Suppressor macrophage (primary cell): ENCODE measurements around the gene DSEL.

Source experiments
- DNase-seq, 4 experiments: peaks; one replicate each; pipeline ENCODE4 v3.0.0-alpha.2; 2020 to 2022

The DSEL gene

GRCh38 chr18:67500522-67501205 is 15.9 kb downstream of the DSEL start:
- DNase-seq: no peak

- DNase-seq: no peak
Observed at GRCh38 chr18:67496469-67496868, 20.1 kb downstream of the DSEL start.

GRCh38 chr18:67486534-67486933 is 30.0 kb downstream of the DSEL start:
- no peak for DNase-seq

- no peak for DNase-seq
Observed at GRCh38 chr18:67485655-67486054, 30.9 kb downstream of the DSEL start.

GRCh38 chr18:67484458-67484857 is 32.1 kb downstream of the DSEL start:
- DNase-seq: no peak

- DNase-seq: no peak
Observed at GRCh38 chr18:67483952-67484351, 32.6 kb downstream of the DSEL start.

GRCh38 chr18:67483237-67483636 is 33.3 kb downstream of the DSEL start:
- no peak for DNase-seq

GRCh38 chr18:67478249-67478648 is 38.3 kb downstream of the DSEL start:
- no peak for DNase-seq

GRCh38 chr18:67477522-67477921 is 39.0 kb downstream of the DSEL start:
- no peak for DNase-seq

GRCh38 chr18:67476585-67476984 is 39.9 kb downstream of the DSEL start:
- no peak for DNase-seq

GRCh38 chr18:67475673-67476072 is 40.8 kb downstream of the DSEL start:
- no peak for DNase-seq

GRCh38 chr18:67468038-67468437 is 48.5 kb downstream of the DSEL start:
- no peak for DNase-seq

GRCh38 chr18:67467188-67467587 is 49.3 kb downstream of the DSEL start:
- DNase-seq: no peak

GRCh38 chr18:67464499-67464898 is 52.0 kb downstream of the DSEL start:
- DNase-seq: no peak

GRCh38 chr18:67463829-67464228 is 52.7 kb downstream of the DSEL start:
- no peak for DNase-seq

GRCh38 chr18:67456711-67457110 is 59.8 kb downstream of the DSEL start:
- no peak for DNase-seq
